ENCODE measurements around the gene LYST.
"Not testable (repeated sequence)": the region's sequence is repeated elsewhere in the genome, so short reads cannot be mapped to it uniquely, and the experiment has no call there.

The LYST gene

GRCh38 chr1:235822685-235823084, 44.0 kb downstream of the LYST start:
- no peak for DNase-seq (ENCODE audit: low read depth in 2 of 2)

- DNase-seq (ENCODE audit: low read depth in 2 of 2): no peak
These were observed 45.2 kb downstream of the LYST start for GRCh38 chr1:235821361-235821981.

GRCh38 chr1:235820061-235820460, 46.6 kb downstream of the LYST start:
- DNase-seq (ENCODE audit: low read depth in 2 of 2): no peak

GRCh38 chr1:235818632-235819136, 48.0 kb downstream of the LYST start:
- DNase-seq (ENCODE audit: low read depth in 2 of 2): no peak

GRCh38 chr1:235817101-235817728, 49.5 kb downstream of the LYST start:
- DNase-seq (ENCODE audit: low read depth in 2 of 2): no peak

GRCh38 chr1:235809688-235810397, 56.9 kb downstream of the LYST start:
- DNase-seq (ENCODE audit: low read depth in 2 of 2): no peak

GRCh38 chr1:235808223-235808622, 58.5 kb downstream of the LYST start:
- DNase-seq (ENCODE audit: low read depth in 2 of 2): no peak

GRCh38 chr1:235806123-235806522, 60.6 kb downstream of the LYST start:
- DNase-seq (ENCODE audit: low read depth in 2 of 2): no peak

GRCh38 chr1:235802573-235803346, 63.9 kb downstream of the LYST start:
- DNase-seq (ENCODE audit: low read depth in 2 of 2): no peak

- no peak for DNase-seq (ENCODE audit: low read depth in 2 of 2)
These were observed 67.4 kb downstream of the LYST start for GRCh38 chr1:235799264-235799663.

- no peak for DNase-seq (ENCODE audit: low read depth in 2 of 2)
These were observed 75.1 kb downstream of the LYST start for GRCh38 chr1:235791532-235792060.

- DNase-seq (ENCODE audit: low read depth in 2 of 2): no peak
These were observed 76.6 kb downstream of the LYST start for GRCh38 chr1:235790123-235790522.

GRCh38 chr1:235786227-235786898, 80.3 kb downstream of the LYST start:
- DNase-seq (ENCODE audit: low read depth in 2 of 2): not testable (repeated sequence)

- no peak for DNase-seq (ENCODE audit: low read depth in 2 of 2)
These were observed 81.8 kb downstream of the LYST start for GRCh38 chr1:235784950-235785349.

GRCh38 chr1:235783148-235783776, 83.4 kb downstream of the LYST start:
- no peak for DNase-seq (ENCODE audit: low read depth in 2 of 2)

GRCh38 chr1:235782601-235783000, 84.1 kb downstream of the LYST start:
- no peak for DNase-seq (ENCODE audit: low read depth in 2 of 2)

- no peak for DNase-seq (ENCODE audit: low read depth in 2 of 2)
These were observed 84.9 kb downstream of the LYST start for GRCh38 chr1:235781807-235782206.

GRCh38 chr1:235779770-235780169, 86.9 kb downstream of the LYST start:
- DNase-seq (ENCODE audit: low read depth in 2 of 2): no peak

- DNase-seq (ENCODE audit: low read depth in 2 of 2): no peak
These were observed 90.3 kb downstream of the LYST start for GRCh38 chr1:235776396-235776795.

- no peak for DNase-seq (ENCODE audit: low read depth in 2 of 2)
These were observed 91.4 kb downstream of the LYST start for GRCh38 chr1:235775246-235775860.

Data from stimulated activated CD8-positive, alpha-beta memory T cell treated with anti-CD3 and anti-CD28 coated beads, Interleukin-2, amount 100 ng/mL, for 1 hour (primary cell).